Activated CD8-positive, alpha-beta T cell treated with anti-CD3 and anti-CD28 coated beads for 36 hours (primary cell): ENCODE results near the gene PDCD6IP. TPM values are rescaled to one million over a fixed set of nuclear protein-coding genes. Genes with fewer than 3 reads are reported as not detected.

Experiments used
- ATAC-seq: fragments of 200-7000 bp; cut with Tn5 transposase; one replicate; pipeline ENCODE4 v1.10.0; 2021; ENCODE audit warnings: mild to moderate bottlenecking, moderate library complexity
- CTCF ChIA-PET: fragments of 350-600 bp; sonication (Branson Sonifier 250); formaldehyde crosslinking; loops from one replicate; lab custom pipeline; 2021; ENCODE audit warnings: antibody characterized with exemption; lab: Charles Lee
- POLR2A ChIA-PET: fragments of 350-600 bp; sonication (Branson Sonifier 250); formaldehyde crosslinking; loops from one replicate; lab custom pipeline; 2021; ENCODE audit warnings: antibody characterized with exemption; lab: Charles Lee
- DNase-seq: peaks from one replicate; pipeline ENCODE4 v3.0.0-alpha.2; 2020
- H3K27ac Mint-ChIP-seq: one replicate; pipeline ENCODE4 v1.8.0; 2021; ENCODE audit warnings: mild to moderate bottlenecking, mixed read lengths
- H3K27me3 Mint-ChIP-seq: one replicate; pipeline ENCODE4 v1.8.0; 2021; ENCODE audit warnings: mixed read lengths
- H3K36me3 Mint-ChIP-seq: one replicate; pipeline ENCODE4 v1.8.0; 2021; ENCODE audit warnings: low read depth, mixed read lengths
- H3K4me1 Mint-ChIP-seq: one replicate; pipeline ENCODE4 v1.8.0; 2021; ENCODE audit warnings: low read depth, mixed read lengths
- H3K4me3 Mint-ChIP-seq: one replicate; pipeline ENCODE4 v1.8.0; 2021; ENCODE audit warnings: mild to moderate bottlenecking, moderate library complexity, mixed read lengths
- H3K9me3 Mint-ChIP-seq: one replicate; pipeline ENCODE4 v1.8.0; 2021; ENCODE audit warnings: mixed read lengths
- intact Hi-C: fragments of 100-400 bp; cut with micrococcal nuclease; formaldehyde crosslinking; loops from one replicate; pipeline ENCODE4 v1.10.0; 2022
- total RNA-seq, 2 experiments: library from RNA; stranded (reverse); gene quantifications; one replicate each; pipeline ENCODE4 v1.2.3, GENCODE V29; 2021
- TF ChIP-seq, protein P1 (sequence below): fragments of 200-600 bp; IDR thresholded peaks from one replicate; pipeline ENCODE4 v1.8.0; 2022; ENCODE audit warnings: antibody characterized with exemption, mild to moderate bottlenecking

PDCD6IP gene
- total RNA-seq, 2 experiments from 2014 or later, result 139 to 146 TPM

DNA sequence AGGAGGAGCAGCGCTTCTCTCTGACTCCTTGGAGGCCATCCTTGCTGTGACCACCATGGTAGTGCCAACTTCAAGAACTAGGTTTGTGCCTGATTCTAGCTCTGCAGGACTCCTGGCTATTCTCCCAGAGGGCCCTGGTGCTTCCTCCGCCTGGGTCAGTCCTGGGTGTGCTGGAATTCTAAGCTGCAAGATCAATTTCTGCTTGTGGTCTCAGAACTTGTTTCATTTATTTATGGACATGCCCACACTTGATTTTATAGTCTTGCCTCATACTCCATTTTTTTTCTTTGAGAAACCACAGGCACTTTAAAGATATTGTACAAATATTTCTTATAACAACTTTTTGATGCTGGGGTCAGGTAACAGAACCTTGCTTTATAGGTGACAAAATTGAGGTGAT is 87.6 kb downstream of the PDCD6IP start:
- intact Hi-C loops, result loop anchor here (10.0 kb wide), 1 partner anchor 799 kb away; no protein-coding TSS in a partner anchor
- peaks cover 5% of the 10 kb centered on the region for H3K27me3 Mint-ChIP-seq
- TF ChIP-seq, protein P1, sequence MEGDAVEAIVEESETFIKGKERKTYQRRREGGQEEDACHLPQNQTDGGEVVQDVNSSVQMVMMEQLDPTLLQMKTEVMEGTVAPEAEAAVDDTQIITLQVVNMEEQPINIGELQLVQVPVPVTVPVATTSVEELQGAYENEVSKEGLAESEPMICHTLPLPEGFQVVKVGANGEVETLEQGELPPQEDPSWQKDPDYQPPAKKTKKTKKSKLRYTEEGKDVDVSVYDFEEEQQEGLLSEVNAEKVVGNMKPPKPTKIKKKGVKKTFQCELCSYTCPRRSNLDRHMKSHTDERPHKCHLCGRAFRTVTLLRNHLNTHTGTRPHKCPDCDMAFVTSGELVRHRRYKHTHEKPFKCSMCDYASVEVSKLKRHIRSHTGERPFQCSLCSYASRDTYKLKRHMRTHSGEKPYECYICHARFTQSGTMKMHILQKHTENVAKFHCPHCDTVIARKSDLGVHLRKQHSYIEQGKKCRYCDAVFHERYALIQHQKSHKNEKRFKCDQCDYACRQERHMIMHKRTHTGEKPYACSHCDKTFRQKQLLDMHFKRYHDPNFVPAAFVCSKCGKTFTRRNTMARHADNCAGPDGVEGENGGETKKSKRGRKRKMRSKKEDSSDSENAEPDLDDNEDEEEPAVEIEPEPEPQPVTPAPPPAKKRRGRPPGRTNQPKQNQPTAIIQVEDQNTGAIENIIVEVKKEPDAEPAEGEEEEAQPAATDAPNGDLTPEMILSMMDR, result no peak
- H3K4me1 Mint-ChIP-seq, result peaks cover 4% of the 10 kb centered on the region
- ATAC-seq, result no peak
- POLR2A ChIA-PET, result no interaction called here
- H3K36me3 Mint-ChIP-seq, result no peaks in the 10 kb centered on the region
- H3K27ac Mint-ChIP-seq, result no peak overlapping the region
- H3K9me3 Mint-ChIP-seq, result no peaks in the 10 kb centered on the region
- H3K4me3 Mint-ChIP-seq, result no peak overlapping the region
- CTCF ChIA-PET, result no interaction called here
- no peak for DNase-seq

DNA sequence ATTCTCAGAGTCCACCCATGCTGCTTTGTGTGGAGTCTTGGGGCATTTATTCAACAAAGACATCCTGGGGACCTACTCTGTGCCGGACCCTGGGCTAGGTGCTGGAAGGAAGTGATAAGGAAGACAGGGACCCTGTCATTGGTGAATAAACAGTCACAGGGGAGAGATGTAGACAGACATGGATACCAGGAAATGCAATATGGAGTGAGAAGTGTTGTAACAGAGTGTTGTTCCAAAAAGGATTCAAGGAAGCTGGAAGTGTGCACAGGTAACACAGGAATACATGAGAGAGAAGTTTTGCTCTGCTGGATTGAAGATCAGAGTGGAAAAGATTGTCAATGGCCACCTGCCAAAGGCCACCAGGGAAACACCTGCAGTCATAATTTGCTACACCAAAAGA is 89.0 kb downstream of the PDCD6IP start:
- intact Hi-C loops, result loop anchor here (10.0 kb wide), 1 partner anchor 797 kb away; no protein-coding TSS in a partner anchor
- TF ChIP-seq, protein P1, result no peak
- ATAC-seq (no peak), DNase-seq (no peak)
- Mint-ChIP-seq H3K4me3 (no peak overlapping the region), H3K36me3 (no peaks in the 10 kb centered on the region), H3K27ac (no peak overlapping the region), H3K27me3 (peaks cover 5% of the 10 kb centered on the region), H3K9me3 (no peaks in the 10 kb centered on the region), H3K4me1 (peaks cover 4% of the 10 kb centered on the region)
- CTCF ChIA-PET, result no interaction called here
- POLR2A ChIA-PET, result no interaction called here

DNA sequence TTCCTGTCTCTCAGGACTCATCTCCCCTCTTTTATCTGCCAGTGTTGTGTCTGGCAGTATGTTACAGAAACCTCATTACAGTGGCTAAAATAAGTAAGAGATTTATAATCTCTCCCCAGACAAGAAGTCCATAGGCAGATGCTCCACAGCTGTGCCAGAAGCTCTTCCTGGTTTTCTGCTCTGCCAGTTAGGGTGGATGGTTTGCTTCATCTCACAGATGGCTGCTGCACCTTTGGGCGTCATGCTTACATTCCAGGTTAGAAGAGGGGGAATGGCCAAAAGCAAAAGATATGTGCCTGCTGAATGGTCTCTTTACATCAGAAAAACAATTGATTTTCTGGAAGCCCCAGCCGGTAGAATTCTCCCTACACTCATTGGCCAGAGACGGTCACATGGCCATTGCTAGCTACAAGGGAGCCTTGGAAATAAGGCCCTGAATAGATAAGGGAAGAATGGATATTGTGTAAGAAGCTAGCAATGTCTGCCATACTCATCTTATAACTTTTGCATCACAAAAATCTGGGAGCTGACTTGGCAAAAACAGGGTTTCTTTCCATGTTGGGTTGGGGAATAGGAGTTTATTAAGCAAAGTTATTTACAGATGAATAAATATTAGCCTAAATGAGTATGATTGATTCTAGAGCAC is 91.1 kb downstream of the PDCD6IP start:
- Mint-ChIP-seq H3K36me3 (no peaks in the 10 kb centered on the region), H3K27me3 (peaks cover 5% of the 10 kb centered on the region), H3K4me3 (no peak overlapping the region), H3K27ac (no peak overlapping the region), H3K9me3 (no peaks in the 10 kb centered on the region), H3K4me1 (no peaks in the 10 kb centered on the region)
- intact Hi-C loops, result loop anchor here (10.0 kb wide), 1 partner anchor 795 kb away; no protein-coding TSS in a partner anchor
- ChIA-PET CTCF (no interaction called here), POLR2A (no interaction called here)
- ATAC-seq, result no peak
- DNase-seq, result no peak
- TF ChIP-seq, protein P1, result no peak

DNA sequence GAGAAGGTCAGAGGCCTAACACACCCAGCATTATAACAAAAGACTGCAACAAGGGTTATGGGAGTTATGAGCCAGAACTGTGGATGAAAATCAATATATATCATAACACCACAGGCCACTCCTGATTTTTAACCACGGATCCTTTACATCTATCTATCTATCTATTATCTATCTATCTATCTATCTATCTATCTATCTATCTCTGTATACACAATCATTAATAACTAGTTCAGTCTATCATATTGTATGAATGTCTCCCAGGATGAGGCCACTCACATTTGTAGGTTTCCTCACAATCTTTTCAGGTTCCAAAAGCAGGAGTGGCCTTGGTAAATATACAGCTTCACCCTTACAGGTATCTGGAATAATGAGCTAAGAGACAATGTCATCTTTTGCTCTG is 94.2 kb downstream of the PDCD6IP start:
- H3K36me3 Mint-ChIP-seq, result no peaks in the 10 kb centered on the region
- no peaks in the 10 kb centered on the region for H3K4me1 Mint-ChIP-seq
- CTCF ChIA-PET, result interaction anchor here (3.8 kb wide), 1 partner anchor 10 kb away, joined by 16 read pairs; no protein-coding TSS in a partner anchor
- DNase-seq (no peak), ATAC-seq (no peak)
- H3K4me3 Mint-ChIP-seq, result no peak overlapping the region
- intact Hi-C loops, result no loop called here
- H3K27me3 Mint-ChIP-seq, result no peaks in the 10 kb centered on the region
- TF ChIP-seq, protein P1, result no peak
- POLR2A ChIA-PET, result interaction anchor here (0.6 kb wide), 1 partner anchor 1945 kb away, joined by 3 read pairs; no protein-coding TSS in a partner anchor
- H3K9me3 Mint-ChIP-seq, result no peaks in the 10 kb centered on the region
- no peak overlapping the region for H3K27ac Mint-ChIP-seq

DNA sequence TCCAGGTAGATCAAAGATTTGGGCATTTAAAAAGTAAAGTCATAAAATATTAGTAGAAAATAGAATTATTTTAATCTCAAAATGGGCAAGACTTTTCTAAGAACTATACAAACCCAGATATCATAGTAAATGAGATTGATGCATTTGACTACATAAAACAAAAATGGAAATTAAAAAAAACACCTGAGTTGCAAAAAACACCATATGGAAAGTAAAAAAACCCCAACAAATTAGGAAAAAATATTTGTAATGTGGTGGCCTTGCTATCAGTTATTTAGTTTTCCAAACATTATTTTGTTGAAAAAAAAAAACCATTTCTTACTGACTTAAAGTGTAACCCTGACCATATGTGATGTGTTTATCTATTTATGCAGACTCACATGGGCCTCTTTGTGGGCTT is 97.2 kb downstream of the PDCD6IP start:
- Mint-ChIP-seq H3K27me3 (no peaks in the 10 kb centered on the region), H3K27ac (no peak overlapping the region), H3K36me3 (no peaks in the 10 kb centered on the region), H3K4me1 (no peaks in the 10 kb centered on the region), H3K9me3 (no peaks in the 10 kb centered on the region), H3K4me3 (no peak overlapping the region)
- ATAC-seq (no peak), DNase-seq (no peak)
- intact Hi-C loops, result no loop called here
- TF ChIP-seq, protein P1, result no peak
- ChIA-PET CTCF (no interaction called here), POLR2A (no interaction called here)
